H1 (cell line): ENCODE measurements around the gene AFF2. TPM values are rescaled to one million over a fixed set of nuclear protein-coding genes. Genes with fewer than 3 reads are reported as not detected.

Source experiments
- CTCF ChIA-PET: fragments of 300-600 bp; sonication (Branson Sonifier 250); formaldehyde crosslinking; loops from one replicate; lab custom pipeline; 2021; ENCODE audit not compliant: partially characterized antibody; lab: Charles Lee
- POLR2A ChIA-PET: fragments of 300-600 bp; sonication (Branson Sonifier 250); formaldehyde crosslinking; loops from one replicate; lab custom pipeline; 2021; ENCODE audit warnings: inconsistent platforms; ENCODE audit not compliant: partially characterized antibody; lab: Charles Lee
- DNase-seq, 2 experiments: peaks; one replicate each; pipeline versions ENCODE4 v3.0.0 to v3.0.0-alpha.2; 2010 to 2022; ENCODE audit warnings: low spot score in 2 of 2, low read depth in 1 of 2, mixed read lengths in 1 of 2
- FAIRE-seq: peaks from 2 replicates; lab custom pipeline; 2011; peaks lifted over from hg19 to GRCh38; lab: Jason Lieb, UNC
- H2AFZ ChIP-seq: 2 replicates; pipeline ENCODE4 v1.8.1; 2012; ENCODE audit warnings: low read length, inconsistent platforms
- H2AK5ac ChIP-seq: 2 replicates; pipeline ENCODE4 v1.6.1; 2013; ENCODE audit warnings: low read depth, low read length
- H2BK120ac ChIP-seq: replicated peaks from 2 replicates; pipeline ENCODE3; 2013; ENCODE audit warnings: low read depth, low read length, inconsistent platforms
- H2BK12ac ChIP-seq: 2 replicates; pipeline ENCODE4 v1.6.1; 2013; ENCODE audit warnings: low read depth, low read length
- H2BK15ac ChIP-seq: 2 replicates; pipeline ENCODE4 v1.6.1; 2013; ENCODE audit warnings: low read length
- H2BK20ac ChIP-seq: 2 replicates; pipeline ENCODE4 v1.6.1; 2013; ENCODE audit warnings: low read length
- H2BK5ac ChIP-seq: 2 replicates; pipeline ENCODE4 v1.6.1; 2013; ENCODE audit warnings: low read depth, low read length
- H3K14ac ChIP-seq: 2 replicates; pipeline ENCODE4 v1.6.1; 2013; ENCODE audit warnings: inconsistent platforms; ENCODE audit not compliant: insufficient read length
- H3K18ac ChIP-seq: 2 replicates; pipeline ENCODE4 v1.6.1; 2013; ENCODE audit warnings: low read length; ENCODE audit errors: extremely low read depth
- H3K23ac ChIP-seq: 2 replicates; pipeline ENCODE4 v1.6.1; 2013; ENCODE audit warnings: inconsistent platforms; ENCODE audit not compliant: insufficient read length
- H3K23me2 ChIP-seq: 2 replicates; pipeline ENCODE4 v1.6.1; 2013; ENCODE audit warnings: low read depth, low read length
- H3K27ac ChIP-seq: 2 replicates; pipeline ENCODE4 v1.6.1; 2011; ENCODE audit warnings: low read depth, low read length, inconsistent platforms
- H3K27me3 ChIP-seq, 4 experiments: replicated peaks in 1 of 4; 1 replicate in 1 of 4; 2 replicates in 3 of 4; pipeline versions ENCODE4 v1.6.1 to v1.8.1; 2011 to 2013; ENCODE audit warnings: low read length in 3 of 4, mild to moderate bottlenecking in 3 of 4, inconsistent platforms in 2 of 4, mixed read lengths in 2 of 4, moderate library complexity in 1 of 4; ENCODE audit not compliant: control insufficient read depth in 3 of 4, insufficient read depth in 3 of 4; ENCODE audit errors: extremely low read depth in 1 of 4
- H3K36me3 ChIP-seq, 4 experiments: 2 replicates each; pipeline versions ENCODE4 v1.6.1 to v1.8.1; 2011 to 2013; ENCODE audit warnings: mild to moderate bottlenecking in 4 of 4, low read length in 3 of 4, moderate library complexity in 2 of 4, control low read depth in 1 of 4, inconsistent platforms in 1 of 4; ENCODE audit not compliant: insufficient read depth in 4 of 4, control insufficient read depth in 2 of 4
- H3K4ac ChIP-seq: replicated peaks from 2 replicates; pipeline ENCODE3; 2013; ENCODE audit warnings: low read length, low read depth, mixed read lengths, inconsistent platforms; ENCODE audit not compliant: insufficient read length
- H3K4me1 ChIP-seq, 4 experiments: replicated peaks in 1 of 4; 1 replicate in 1 of 4; 2 replicates in 3 of 4; pipeline versions ENCODE4 v1.6.1 to v1.8.1; 2011 to 2013; ENCODE audit warnings: low read length in 3 of 4, inconsistent platforms in 2 of 4, mixed read lengths in 1 of 4; ENCODE audit not compliant: insufficient read depth in 4 of 4, control insufficient read depth in 3 of 4
- H3K4me2 ChIP-seq, 2 experiments: 2 replicates each; pipeline versions ENCODE4 v1.6.1 to v1.8.1; 2011 to 2013; ENCODE audit warnings: low read depth in 2 of 2, low read length in 2 of 2, control low read depth in 1 of 2, inconsistent platforms in 1 of 2, mild to moderate bottlenecking in 1 of 2; ENCODE audit not compliant: insufficient read depth in 1 of 2
- H3K4me3 ChIP-seq, 4 experiments: fragments of 200-600, 300-600 bp in 1 of 4; sonication (generic), shearing (Covaris generic), sonication (Bioruptor Twin) in 1 of 4; 2 replicates each; pipeline versions ENCODE4 v1.5.1 to v1.8.1; 2011 to 2016; ENCODE audit warnings: low read length in 4 of 4, low read depth in 3 of 4, control low read depth in 2 of 4, inconsistent platforms in 2 of 4, mild to moderate bottlenecking in 2 of 4, mixed read lengths in 1 of 4, moderate library complexity in 1 of 4; ENCODE audit not compliant: insufficient read depth in 2 of 4; ENCODE audit errors: extremely low read depth in 1 of 4
- H3K56ac ChIP-seq: replicated peaks from 2 replicates; pipeline ENCODE3; 2013; ENCODE audit warnings: low read depth, mild to moderate bottlenecking, mixed read lengths, low read length, inconsistent platforms; ENCODE audit not compliant: insufficient read length
- H3K79me1 ChIP-seq: 2 replicates; pipeline ENCODE4 v1.6.1; 2013; ENCODE audit warnings: low read depth, low read length, control low read depth
- H3K79me2 ChIP-seq, 2 experiments: 2 replicates each; pipeline versions ENCODE4 v1.6.1 to v1.8.1; 2012 to 2013; ENCODE audit warnings: low read length in 2 of 2, mild to moderate bottlenecking in 2 of 2, inconsistent platforms in 1 of 2; ENCODE audit not compliant: insufficient read depth in 2 of 2, control insufficient read depth in 1 of 2
- H3K9ac ChIP-seq, 4 experiments: replicated peaks in 1 of 4; 1 replicate in 1 of 4; 2 replicates in 3 of 4; pipeline versions ENCODE4 v1.6.1 to v1.8.1; 2011 to 2013; ENCODE audit warnings: low read depth in 3 of 4, low read length in 3 of 4, control low read depth in 2 of 4, mild to moderate bottlenecking in 2 of 4, moderate library complexity in 2 of 4, inconsistent platforms in 1 of 4; ENCODE audit errors: extremely low read depth in 1 of 4
- H3K9me3 ChIP-seq, 2 experiments: 2 replicates each; pipeline versions ENCODE4 v1.6.1 to v1.8.1; 2012 to 2013; ENCODE audit warnings: mild to moderate bottlenecking in 2 of 2, moderate library complexity in 2 of 2, control low read depth in 1 of 2, inconsistent platforms in 1 of 2, low read depth in 1 of 2, low read length in 1 of 2, mixed read lengths in 1 of 2; ENCODE audit not compliant: insufficient read depth in 2 of 2
- H4K20me1 ChIP-seq, 2 experiments: replicated peaks in 1 of 2; 2 replicates each; pipeline versions ENCODE3 to v1.8.1; 2011 to 2013; ENCODE audit warnings: inconsistent platforms in 2 of 2, low read length in 2 of 2, mild to moderate bottlenecking in 1 of 2; ENCODE audit not compliant: insufficient read depth in 2 of 2, control insufficient read depth in 1 of 2
- H4K5ac ChIP-seq: 2 replicates; pipeline ENCODE4 v1.6.1; 2013; ENCODE audit warnings: low read length, low read depth, mixed read lengths, inconsistent platforms; ENCODE audit not compliant: insufficient read length
- H4K8ac ChIP-seq: 2 replicates; pipeline ENCODE4 v1.8.0; 2013; ENCODE audit warnings: mild to moderate bottlenecking, moderate library complexity, low read length, inconsistent platforms; ENCODE audit not compliant: insufficient read depth; ENCODE audit errors: extremely low read depth
- H4K91ac ChIP-seq: replicated peaks from 2 replicates; pipeline ENCODE3; 2013; ENCODE audit warnings: low read length, mixed read lengths, inconsistent platforms; ENCODE audit not compliant: insufficient read length
- POLR2AphosphoS5 ChIP-seq: IDR thresholded peaks from 2 replicates; pipeline ENCODE4 v1.6.1; 2011; ENCODE audit warnings: low read depth, low read length
- RAD21 ChIP-seq, 2 experiments: IDR thresholded peaks in 1 of 2; conservative IDR thresholded peaks in 1 of 2; 2 replicates each; pipeline ENCODE4 v1.6.1; 2011; ENCODE audit warnings: low read depth in 2 of 2, low read length in 2 of 2, improper control_type of control experiment in 1 of 2, inconsistent platforms in 1 of 2, mild to moderate bottlenecking in 1 of 2, moderate library complexity in 1 of 2
- whole genome bisulfite sequencing, 2 experiments: shearing (Covaris generic) in 1 of 2; methylation state at CpG; one replicate each; pipeline versions ENCODE4 v1.1.6 to v1.1.7; 2013 to 2015; ENCODE audit warnings: low lambda C conversion rate in 2 of 2, mixed read lengths in 2 of 2, inconsistent platforms in 1 of 2, low coverage in 1 of 2, missing lambda C conversion rate in 1 of 2; ENCODE audit not compliant: insufficient replicate concordance in 2 of 2, insufficient coverage in 1 of 2, insufficient read length in 1 of 2; ENCODE audit errors: extremely low coverage in 1 of 2, missing lambda C conversion rate in 1 of 2; 5-methylcytosine and 5-hydroxymethylcytosine counted together
- polyA plus RNA-seq, 7 experiments: library from polyadenylated mRNA; depleted of rRNA in 3 of 7; stranded (reverse) in 5 of 7; unstranded in 2 of 7; fragments of >200 nt in 5 of 7; fragments of 200-250 nt in 2 of 7; gene quantifications; 1 replicate in 5 of 7; 2 replicates in 1 of 7; 4 replicates in 1 of 7; pipeline versions ENCODE4 v1.2.1 to v1.2.3, GENCODE V29; 2011 to 2013; ENCODE audit warnings: missing spikeins in 2 of 7, mixed read lengths in 2 of 7
- total RNA-seq: library from RNA; stranded (reverse); fragmentation: NEBNext Ultra II Directional; extraction: Animal tissue kit (Norgen Biotek cat#: 25700); gene quantifications from 2 replicates; pipeline ENCODE4 v1.2.1, GENCODE V29; 2021

AFF2 gene
- total and polyA plus RNA-seq, 2 of the 8 experiments (the other 6 are each of a cell fraction or from before 2014, with no cell fraction given) = 2.0 to 7.3 TPM

GRCh38 chrX:148940411-148940996 lies 440.1 kb downstream of the AFF2 start:
- Histone ChIP-seq H2BK20ac (no peak overlapping the region), H2BK120ac (no peak overlapping the region), H4K91ac (no peak overlapping the region), H2AK5ac (no peak overlapping the region), H2BK15ac (no peak overlapping the region), H3K27ac (no peak overlapping the region), H4K5ac (no peak overlapping the region), H3K36me3 (no peaks in the 10 kb centered on the region), H3K18ac (no peak overlapping the region), H4K8ac (no peak overlapping the region), H2AFZ (no peak overlapping the region), H3K23me2 (no peaks in the 10 kb centered on the region), H3K79me1 (no peaks in the 10 kb centered on the region), H3K56ac (no peak overlapping the region), H3K4me3 (no peak overlapping the region), H3K4ac (no peak overlapping the region), H3K14ac (no peak overlapping the region), H2BK12ac (no peak overlapping the region), H3K9me3 (no peaks in the 10 kb centered on the region), H3K27me3 (no peaks in the 10 kb centered on the region), H3K23ac (no peak overlapping the region), H3K79me2 (no peaks in the 10 kb centered on the region), H4K20me1 (no peaks in the 10 kb centered on the region), H2BK5ac (no peak overlapping the region), H3K4me2 (no peak overlapping the region), H3K4me1 (no peaks in the 10 kb centered on the region), H3K9ac (no peak overlapping the region)
- WGBS, 2 experiments = 71% methylated on average over 1 of the region's 1 CpG; no CpG with 5 or more reads in 1 of the 2 experiments
- TF ChIP-seq POLR2AphosphoS5 = no peak
- TF ChIP-seq RAD21 (IDR thresholded peaks at IDR 0.05 in 1 of 2, conservative IDR thresholded peaks at IDR 0.05 in 1 of 2; ENCODE audit: low read depth in 2 of 2, low read length in 2 of 2) = 0 out of 4 replicates have a peak, but pooled peaks of 1 of the 2 experiments have one; percentile 8
- CTCF ChIA-PET = no interaction called here
- FAIRE-seq (no peak), DNase-seq (no peak)
- POLR2A ChIA-PET = no interaction called here
